Tibial nerve (tissue), 4 donors: ENCODE results near the gene USP47. TPM values are rescaled to one million over a fixed set of nuclear protein-coding genes. Genes with fewer than 3 reads are reported as not detected.

Experiments used
- DNase-seq, 2 donors: peaks; one replicate each; pipeline ENCODE4 v3.0.0-alpha.2; 2019; ENCODE audit warnings: low spot score in 2 of 2
- H3K27ac ChIP-seq, 4 donors: fragments of 200-600 bp; sonication (generic) in 3 of 4; one replicate each; pipeline ENCODE4 v1.5.1; 2017 to 2019; ENCODE audit warnings: mild to moderate bottlenecking in 1 of 4
- H3K27me3 ChIP-seq, 2 donors: fragments of 200-600 bp; sonication (generic) in 1 of 2; one replicate each; pipeline versions ENCODE4 v1.5.1 to v1.6.0; 2017 to 2019
- H3K36me3 ChIP-seq, 3 donors: fragments of 200-600 bp; sonication (generic); one replicate each; pipeline ENCODE4 v1.5.1; 2018 to 2019
- H3K4me1 ChIP-seq, 4 donors: fragments of 200-600 bp; sonication (generic) in 3 of 4; one replicate each; pipeline ENCODE4 v1.5.1; 2017 to 2019
- H3K4me3 ChIP-seq, 4 donors: fragments of 200-600 bp; sonication (generic) in 3 of 4; one replicate each; pipeline ENCODE4 v1.5.1; 2017 to 2019; ENCODE audit warnings: mild to moderate bottlenecking in 1 of 4, moderate library complexity in 1 of 4
- H3K9me3 ChIP-seq, 4 donors: fragments of 200-600 bp; sonication (generic) in 3 of 4; one replicate each; pipeline ENCODE4 v1.5.1; 2017 to 2019
- CTCF ChIP-seq, 5 experiments: fragments of 200-600 bp in 3 of 5; fragments of 450-650 bp in 2 of 5; sonication (generic) in 3 of 5; IDR thresholded peaks; one replicate each; pipeline ENCODE4 v1.5.1; 2016 to 2019; ENCODE audit warnings: antibody characterized with exemption in 5 of 5, mild to moderate bottlenecking in 3 of 5, moderate library complexity in 2 of 5
- EP300 ChIP-seq, 2 donors: sonication (generic); formaldehyde crosslinking; IDR thresholded peaks; one replicate each; pipeline ENCODE4 v1.6.1; 2017; ENCODE audit warnings: antibody characterized with exemption in 2 of 2, mild to moderate bottlenecking in 1 of 2
- POLR2A ChIP-seq, 2 donors: fragments of 450-650 bp; IDR thresholded peaks; one replicate each; pipeline ENCODE4 v1.6.1; 2017; ENCODE audit warnings: antibody characterized with exemption in 2 of 2, mild to moderate bottlenecking in 2 of 2, moderate library complexity in 2 of 2
- WGBS, 2 donors: methylation state at CpG; one replicate each; pipeline ENCODE4 v1.1.5; 2018; 5-methylcytosine and 5-hydroxymethylcytosine counted together
- total RNA-seq, 4 donors: library from RNA; depleted of rRNA; stranded (reverse); fragments of >200 nt; gene quantifications; one replicate each; pipeline ENCODE4 v1.1.0, GENCODE V29; 2016

USP47 gene
- total RNA-seq, 4 donors from 2014 or later = 63.3 to 91.8 (median 84.5) TPM

- TF ChIP-seq CTCF (IDR thresholded peaks at IDR 0.05) (no peak), POLR2A (IDR thresholded peaks at IDR 0.05) (no peak), EP300 (IDR thresholded peaks at IDR 0.05) (no peak)
- no peak for DNase-seq
- Histone ChIP-seq H3K36me3 (peaks cover 0 to 26% (median 0%) of the 10 kb centered on the region in 3 donors), H3K27ac (peak overlapping the region in 3 of 4 donors; percentile 31 to 92 (median 89)), H3K4me3 (no peak overlapping the region), H3K4me1 (peaks cover 0 to 49% (median 20%) of the 10 kb centered on the region in 4 donors), H3K27me3 (no peaks in the 10 kb centered on the region), H3K9me3 (no peaks in the 10 kb centered on the region)
- 40 to 44% methylated on average over 4 of the region's 4 CpGs for WGBS, 2 donors
Observed at GRCh38 chr11:12005061-12005460, 163.3 kb downstream of the USP47 start.

- Histone ChIP-seq H3K36me3 (peaks cover 0 to 22% (median 0%) of the 10 kb centered on the region in 3 donors), H3K4me1 (peaks cover 0 to 49% (median 20%) of the 10 kb centered on the region in 4 donors), H3K9me3 (no peaks in the 10 kb centered on the region), H3K4me3 (no peak overlapping the region), H3K27ac (peak overlapping the region in 3 of 4 donors; percentile 31 to 92 (median 89)), H3K27me3 (no peaks in the 10 kb centered on the region)
- DNase-seq = no peak
- peak in 1 of 2 donors; percentile 30 for TF ChIP-seq EP300 (IDR thresholded peaks at IDR 0.05)
- no peak for TF ChIP-seq CTCF (IDR thresholded peaks at IDR 0.05)
- WGBS, 2 donors = 35 to 58% methylated on average over 1 of the region's 1 CpG
Observed at GRCh38 chr11:12005476-12005875, 163.7 kb downstream of the USP47 start.

GRCh38 chr11:12006552-12007229 lies 164.9 kb downstream of the USP47 start:
- Histone ChIP-seq H3K4me3 (peak overlapping the region in 2 of 4 donors; percentile 68 to 75), H3K27me3 (no peaks in the 10 kb centered on the region), H3K4me1 (peaks cover 0 to 49% (median 20%) of the 10 kb centered on the region in 4 donors), H3K27ac (peak overlapping the region in 3 of 4 donors; percentile 41 to 92 (median 89)), H3K9me3 (no peaks in the 10 kb centered on the region), H3K36me3 (peaks cover 0 to 10% (median 0%) of the 10 kb centered on the region in 3 donors)
- TF ChIP-seq POLR2A (IDR thresholded peaks at IDR 0.05) (no peak), EP300 (IDR thresholded peaks at IDR 0.05) (no peak)
- WGBS, 2 donors = 83 to 85% methylated on average over 7 of the region's 7 CpGs
- DNase-seq = no peak

- Histone ChIP-seq H3K27ac (peak overlapping the region in 3 of 4 donors; percentile 41 to 92 (median 89)), H3K9me3 (no peaks in the 10 kb centered on the region), H3K4me1 (peaks cover 0 to 49% (median 20%) of the 10 kb centered on the region in 4 donors), H3K27me3 (no peaks in the 10 kb centered on the region), H3K36me3 (peaks cover 0 to 5% (median 0%) of the 10 kb centered on the region in 3 donors), H3K4me3 (peak overlapping the region in 2 of 4 donors; percentile 68 to 75)
- no peak for TF ChIP-seq CTCF (IDR thresholded peaks at IDR 0.05)
- TF ChIP-seq POLR2A (IDR thresholded peaks at IDR 0.05) = no peak
- TF ChIP-seq EP300 (IDR thresholded peaks at IDR 0.05) = no peak
- DNase-seq = no peak
- WGBS, 2 donors = 68 to 85% methylated on average over 5 of the region's 5 CpGs
Observed at GRCh38 chr11:12007230-12007593, 165.4 kb downstream of the USP47 start.

DNA sequence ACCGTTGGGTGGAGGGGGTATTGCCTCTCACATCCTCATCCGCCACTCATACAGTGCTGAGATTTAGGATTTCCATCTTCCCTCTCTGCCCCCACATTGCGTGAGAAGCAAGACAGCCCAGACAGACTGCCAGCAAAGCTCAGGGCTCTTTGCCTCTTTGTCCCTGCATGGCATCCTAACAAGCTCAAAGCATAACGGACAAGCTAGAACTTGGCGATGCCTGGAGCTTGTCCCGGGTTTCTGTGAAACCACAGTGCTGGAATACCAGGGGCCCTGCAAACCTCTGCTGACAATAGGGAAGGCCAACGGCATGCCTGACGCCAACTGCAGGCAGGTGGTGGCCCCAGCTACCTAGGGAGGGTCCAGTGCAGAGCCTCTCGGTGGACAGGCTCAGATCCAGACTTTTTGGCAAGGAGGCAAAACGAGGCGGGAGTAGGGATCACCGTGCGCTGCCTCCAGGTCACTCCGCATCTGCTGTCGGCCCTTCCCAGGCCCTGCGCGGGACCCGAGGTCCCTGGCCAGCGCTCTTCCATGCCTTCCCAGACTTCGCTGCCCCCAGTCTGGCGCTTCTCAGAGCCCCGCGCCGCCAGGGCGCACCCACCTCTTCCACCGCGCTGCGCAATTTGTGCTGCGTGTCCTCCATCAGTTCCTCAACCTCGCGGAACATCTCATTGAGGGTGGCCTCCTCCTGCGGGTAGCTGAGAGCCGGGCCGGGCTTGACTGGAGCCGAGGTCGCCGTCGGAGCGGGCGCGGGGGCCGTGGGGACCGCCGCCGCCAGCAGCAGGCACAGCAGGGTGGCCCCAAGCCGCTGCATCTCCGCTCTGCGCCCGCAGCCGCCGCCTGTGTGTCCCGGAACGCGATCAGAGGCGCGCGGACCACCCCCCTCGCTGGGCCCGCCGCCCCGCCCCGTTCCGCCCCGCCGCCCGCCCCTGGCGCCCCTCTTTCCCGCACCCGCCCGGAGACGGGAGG lies 166.3 kb downstream of the USP47 start, which contains the start of gene DKK3:
Gene DKK3, minus strand, starts transcription at position 858 of the 969 bp plus-strand sequence. Its CDS starts 44 bp downstream, at position 814.
- TF ChIP-seq EP300 (IDR thresholded peaks at IDR 0.05) (peak in 1 of 2 donors; percentile 30), CTCF (IDR thresholded peaks at IDR 0.05) (no peak)

More for the DNA sequence above, 166.3 kb downstream of the USP47 start, which contains the start of gene DKK3:
- no peak for DNase-seq
- Histone ChIP-seq H3K9me3 (no peaks in the 10 kb centered on the region), H3K36me3 (no peaks in the 10 kb centered on the region), H3K27ac (peak within 1 kb of the TSS; percentile 64 to 92 (median 84)), H3K4me3 (peak within 1 kb of the TSS; percentile 48 to 75 (median 66)), H3K4me1 (peaks cover 0 to 49% (median 20%) of the 10 kb centered on the region in 4 donors), H3K27me3 (no peaks in the 10 kb centered on the region)
- WGBS, 2 donors = 4 to 7% methylated on average over 28 to 64 of the region's 71 CpGs
